Right cardiac atrium (tissue), 5 donors: ENCODE measurements around the gene RPL15. TPM values are rescaled to one million over a fixed set of nuclear protein-coding genes. Genes with fewer than 3 reads are reported as not detected.
"Not testable (repeated sequence)": the region's sequence is repeated elsewhere in the genome, so short reads cannot be mapped to it uniquely, and the experiment has no call there.

ENCODE experiments used
- ATAC-seq, 2 donors: fragments of 200-7000 bp; cut with Tn5 transposase; one replicate each; pipeline versions ENCODE4 v1.8.0 to v1.9.1; 2020; ENCODE audit warnings: moderate library complexity in 2 of 2, mild to moderate bottlenecking in 1 of 2
- DNase-seq, 3 donors: peaks; one replicate each; pipeline ENCODE4 v3.0.0-alpha.2; 2020
- H3K27ac ChIP-seq: one replicate; pipeline ENCODE4 v1.5.1; 2013; ENCODE audit warnings: mild to moderate bottlenecking, low read length, control low read depth, moderate library complexity
- H3K27me3 ChIP-seq: one replicate; pipeline ENCODE4 v1.6.1; 2013; ENCODE audit not compliant: control insufficient read depth, insufficient read depth
- H3K4me1 ChIP-seq: one replicate; pipeline ENCODE4 v1.6.1; 2013; ENCODE audit warnings: low read length; ENCODE audit not compliant: control insufficient read depth, insufficient read depth
- H3K4me3 ChIP-seq: one replicate; pipeline ENCODE4 v1.5.1; 2013; ENCODE audit warnings: low read length, control low read depth
- H3K9me3 ChIP-seq: one replicate; pipeline ENCODE4 v1.6.1; 2013; ENCODE audit warnings: low read length; ENCODE audit not compliant: control insufficient read depth
- WGBS: extraction: QIAGEN DNeasy Blood & Tissue Kit; methylation state at CpG from one replicate; pipeline ENCODE4 v1.1.7; 2013; 5-methylcytosine and 5-hydroxymethylcytosine counted together
- intact Hi-C, 4 donors: fragments of 100-400 bp; cut with DNase I; formaldehyde crosslinking; loops; one replicate each; pipeline versions ENCODE4 v1.11.0 to v1.14.0; 2022 to 2023
- polyA plus RNA-seq: library from polyadenylated mRNA; stranded (reverse); fragments of 200-250 nt; gene quantifications from one replicate; pipeline ENCODE4 v1.2.3, GENCODE V29; 2013
- total RNA-seq, 4 donors: library from RNA; stranded (reverse); fragmentation: NEBNext Ultra II Directional; extraction: Animal tissue kit (Norgen Biotek cat#: 25700); gene quantifications; one replicate each; pipeline ENCODE4 v1.2.1, GENCODE V29; 2021
- donor health status: healthy with polysubstance abuse.
- donor health status: DM: no; HTN: yes; CAD: no.
- donor health status: DM: no; HTN: no; CAD: no.
- donor health status: DM: no; HTN: yes; CAD: no; lungs with severe emphysema.
- donor health status: DM: yes; HTN: yes; CAD: no.

Gene RPL15
- total and polyA plus RNA-seq, 5 donors: 1,027 to 1,547 (median 1,143) TPM

DNA sequence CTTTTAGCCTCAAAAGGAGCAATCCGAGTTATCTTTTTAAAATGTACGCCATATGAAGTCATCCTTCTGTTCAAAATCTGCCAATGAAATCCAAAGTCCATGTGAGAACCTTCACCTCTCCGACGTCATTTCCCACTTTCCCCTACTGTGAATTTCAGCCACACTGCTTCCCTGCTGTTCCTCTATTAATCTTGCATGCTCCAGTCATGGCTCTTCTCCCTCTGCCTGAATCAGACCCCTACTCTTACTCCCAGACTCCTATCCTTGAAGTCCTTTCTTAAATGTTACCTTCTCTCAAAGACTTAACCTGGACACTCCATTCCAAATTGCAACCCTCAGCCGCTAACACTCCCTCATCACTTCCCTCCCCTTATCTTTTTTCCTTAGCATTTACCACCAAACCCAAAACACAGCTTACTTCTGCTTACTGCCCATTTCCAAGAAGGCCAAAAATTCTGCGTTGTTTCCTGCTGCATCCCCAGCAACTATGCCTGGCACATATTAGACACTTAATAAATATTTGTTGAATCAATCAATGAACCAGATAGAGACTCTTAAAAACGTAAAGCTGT is 1.3 kb upstream of the RPL15 start:
- H3K27ac ChIP-seq: no peak overlapping the region
- intact Hi-C loops: no loop called here
- ATAC-seq: no peak

DNA sequence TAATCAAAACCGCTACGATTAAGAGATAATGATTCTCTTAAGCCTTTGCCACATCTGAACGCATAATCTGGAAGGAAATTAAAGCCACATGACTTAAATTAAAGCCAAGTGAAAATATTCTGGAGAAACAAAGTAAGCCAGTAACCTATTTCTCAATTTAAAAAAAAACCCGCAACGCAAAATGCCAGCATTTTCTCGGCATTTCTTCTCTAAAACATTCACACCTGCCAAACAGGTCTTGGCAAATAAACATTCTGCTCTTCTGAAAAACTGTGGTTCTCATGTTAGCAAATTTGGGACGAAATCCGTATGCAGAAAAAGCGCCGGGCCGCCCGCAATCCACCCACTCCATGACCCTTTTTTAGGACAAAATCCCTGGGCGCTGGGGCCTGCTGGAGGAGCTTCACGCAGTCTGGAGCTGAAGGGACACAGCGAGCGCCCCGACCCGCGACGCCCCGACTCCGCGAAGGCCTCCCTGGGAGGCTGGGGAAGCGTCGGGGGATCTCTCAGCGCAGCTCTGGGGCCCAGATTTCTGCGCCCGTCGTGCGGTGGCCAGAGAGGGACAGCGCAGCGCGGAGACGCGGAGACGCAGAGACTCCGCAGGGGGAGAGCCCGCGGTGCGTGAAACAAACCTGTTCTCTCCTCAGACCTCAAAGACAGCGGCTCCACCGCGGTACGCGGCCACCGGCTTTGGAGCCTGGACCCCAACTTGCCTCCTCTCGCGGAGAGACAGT is 613 bp upstream of the RPL15 start:
- intact Hi-C loops: no loop called here
- peak overlapping the region; percentile 72 for H3K4me3 ChIP-seq
- peak overlapping the region; percentile 82 for H3K27ac ChIP-seq
- no peaks in the 10 kb centered on the region for H3K4me1 ChIP-seq
- H3K27me3 ChIP-seq: no peaks in the 10 kb centered on the region
- H3K9me3 ChIP-seq: no peaks in the 10 kb centered on the region
- ATAC-seq (peak; percentile 67 to 70), DNase-seq (no peak)
- 1% methylated on average over 48 of the region's 48 CpGs for WGBS

More for the DNA sequence above, 1.3 kb upstream of the RPL15 start:
- no peaks in the 10 kb centered on the region for H3K27me3 ChIP-seq
- DNase-seq: no peak
- 52% methylated on average over 7 of the region's 7 CpGs for WGBS
- H3K4me1 ChIP-seq: no peaks in the 10 kb centered on the region
- peak overlapping the region; percentile 72 for H3K4me3 ChIP-seq
- no peaks in the 10 kb centered on the region for H3K9me3 ChIP-seq

DNA sequence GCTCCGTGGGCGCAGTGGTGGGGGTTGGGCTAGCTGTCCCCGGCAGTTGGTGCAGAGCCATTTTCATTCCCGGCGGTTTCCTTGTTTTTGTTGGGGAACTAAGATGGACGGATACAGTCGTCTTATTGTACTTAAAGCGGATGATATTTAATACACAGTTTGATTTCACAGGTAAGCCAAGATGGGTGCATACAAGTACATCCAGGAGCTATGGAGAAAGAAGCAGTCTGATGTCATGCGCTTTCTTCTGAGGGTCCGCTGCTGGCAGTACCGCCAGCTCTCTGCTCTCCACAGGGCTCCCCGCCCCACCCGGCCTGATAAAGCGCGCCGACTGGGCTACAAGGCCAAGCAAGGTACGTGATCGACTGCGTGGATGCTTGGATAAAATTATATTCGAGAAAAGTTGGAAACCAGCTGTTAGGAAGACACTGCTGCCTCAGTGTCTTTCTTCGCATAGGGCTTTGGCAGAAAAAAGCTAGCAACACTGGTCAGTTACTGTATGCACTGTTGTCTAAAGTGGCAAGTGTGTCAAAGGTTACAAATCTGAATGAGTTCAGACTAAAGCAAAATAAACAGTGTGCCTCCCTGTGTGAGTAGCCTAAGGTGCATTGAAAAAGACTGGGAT is 859 bp downstream of the RPL15 start:
- WGBS: under 1% methylated on average over 20 of the region's 21 CpGs
- Histone ChIP-seq H3K4me3 (peak overlapping the region; percentile 72), H3K27ac (peak overlapping the region; percentile 88)
- intact Hi-C loops, H3K9me3 ChIP-seq, H3K27me3 ChIP-seq, DNase-seq, ATAC-seq, H3K4me1 ChIP-seq: not testable (repeated sequence)

DNA sequence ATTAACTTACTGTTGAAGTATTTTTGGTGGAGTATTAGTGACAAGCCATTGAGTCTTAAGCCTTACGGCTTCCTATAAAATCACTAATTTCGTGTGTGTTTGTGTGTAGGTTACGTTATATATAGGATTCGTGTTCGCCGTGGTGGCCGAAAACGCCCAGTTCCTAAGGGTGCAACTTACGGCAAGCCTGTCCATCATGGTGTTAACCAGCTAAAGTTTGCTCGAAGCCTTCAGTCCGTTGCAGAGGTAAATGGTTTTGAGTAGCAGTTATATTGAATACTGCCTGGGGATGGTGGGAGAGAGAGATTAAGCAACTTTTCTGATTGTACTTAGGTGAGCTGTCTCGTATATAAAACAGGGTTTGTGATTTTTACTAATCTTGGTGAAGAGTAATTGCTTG is 1.4 kb downstream of the RPL15 start:
- ATAC-seq, H3K9me3 ChIP-seq, H3K27me3 ChIP-seq, DNase-seq, intact Hi-C loops, H3K4me1 ChIP-seq, H3K27ac ChIP-seq: not testable (repeated sequence)
- H3K4me3 ChIP-seq: peak overlapping the region; percentile 72
- 31% methylated on average over 12 of the region's 12 CpGs for WGBS

DNA sequence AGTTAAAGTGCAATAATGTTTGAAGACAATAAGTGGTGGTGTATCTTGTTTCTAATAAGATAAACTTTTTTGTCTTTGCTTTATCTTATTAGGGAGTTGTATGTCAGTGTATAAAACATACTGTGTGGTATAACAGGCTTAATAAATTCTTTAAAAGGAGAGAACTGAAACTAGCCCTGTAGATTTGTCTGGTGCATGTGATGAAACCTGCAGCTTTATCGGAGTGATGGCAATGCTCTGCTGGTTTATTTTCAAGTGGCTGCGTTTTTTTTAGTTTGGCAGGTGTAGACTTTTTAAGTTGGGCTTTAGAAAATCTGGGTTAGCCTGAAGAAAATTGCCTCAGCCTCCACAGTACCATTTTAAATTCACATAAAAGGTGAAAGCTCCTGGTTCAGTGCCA is 2.7 kb downstream of the RPL15 start:
- no peaks in the 10 kb centered on the region for H3K27me3 ChIP-seq
- H3K4me3 ChIP-seq: no peak overlapping the region
- intact Hi-C loops: no loop called here
- DNase-seq (no peak), ATAC-seq (no peak)
- H3K4me1 ChIP-seq: no peaks in the 10 kb centered on the region
- no peak overlapping the region for H3K27ac ChIP-seq
- WGBS: 56% methylated on average over 2 of the region's 2 CpGs
- no peaks in the 10 kb centered on the region for H3K9me3 ChIP-seq

DNA sequence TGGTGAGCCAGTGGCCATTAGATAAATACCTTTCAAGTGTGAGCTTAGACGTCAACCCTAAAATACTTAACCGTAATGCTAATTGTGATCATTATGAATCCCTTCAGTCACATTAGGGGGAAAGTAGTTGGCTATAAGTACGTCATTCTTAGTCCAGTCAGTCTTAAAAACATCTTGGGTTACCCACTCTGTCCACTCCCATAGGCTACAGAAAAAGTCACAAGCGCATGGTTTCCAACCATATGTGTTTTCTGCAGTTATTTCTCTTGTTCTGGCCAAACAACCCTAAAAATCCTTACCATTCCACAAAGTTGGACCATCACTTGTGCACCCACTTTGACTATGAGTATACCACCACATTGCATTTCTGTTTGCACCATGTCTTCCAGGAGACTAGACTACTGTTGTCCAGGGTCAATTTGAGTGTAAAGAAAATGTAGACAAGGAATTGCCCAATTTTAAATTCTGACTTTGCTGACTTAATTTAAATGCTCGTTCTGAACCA is 3.3 kb downstream of the RPL15 start:
- no peaks in the 10 kb centered on the region for H3K4me1 ChIP-seq
- no peak overlapping the region for H3K27ac ChIP-seq
- WGBS: 81% methylated on average over 5 of the region's 5 CpGs
- H3K9me3 ChIP-seq: no peaks in the 10 kb centered on the region
- ATAC-seq (no peak), DNase-seq (no peak)
- intact Hi-C loops: no loop called here
- H3K27me3 ChIP-seq: no peaks in the 10 kb centered on the region
- H3K4me3 ChIP-seq: no peak overlapping the region

DNA sequence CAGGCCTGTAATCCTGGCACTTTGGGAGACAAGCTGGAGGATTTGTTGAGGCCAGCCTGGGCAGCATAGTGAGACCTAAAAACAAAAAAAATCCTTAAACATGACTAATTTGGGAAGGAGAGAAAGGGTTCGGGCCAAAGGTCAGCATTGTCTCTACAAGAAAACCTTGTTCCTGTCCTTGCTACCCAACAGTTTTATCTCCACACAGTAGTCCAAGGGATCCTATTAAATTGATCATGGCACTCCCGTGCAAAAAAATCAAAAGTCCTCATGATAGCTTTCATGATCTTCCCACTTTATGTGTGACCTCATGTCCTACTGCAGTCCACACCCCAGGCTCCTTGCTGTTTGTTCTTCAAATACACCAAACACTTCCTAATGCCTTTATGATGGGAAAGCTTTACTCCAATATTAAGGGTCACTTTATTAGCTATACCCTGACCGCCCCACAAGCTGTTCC is 4.2 kb downstream of the RPL15 start:
- Histone ChIP-seq H3K4me1 (no peaks in the 10 kb centered on the region), H3K27ac (no peak overlapping the region), H3K27me3 (no peaks in the 10 kb centered on the region), H3K4me3 (no peak overlapping the region), H3K9me3 (no peaks in the 10 kb centered on the region)
- ATAC-seq: no peak
- DNase-seq: no peak
- 88% methylated on average over 3 of the region's 3 CpGs for WGBS
- intact Hi-C loops: no loop called here

DNA sequence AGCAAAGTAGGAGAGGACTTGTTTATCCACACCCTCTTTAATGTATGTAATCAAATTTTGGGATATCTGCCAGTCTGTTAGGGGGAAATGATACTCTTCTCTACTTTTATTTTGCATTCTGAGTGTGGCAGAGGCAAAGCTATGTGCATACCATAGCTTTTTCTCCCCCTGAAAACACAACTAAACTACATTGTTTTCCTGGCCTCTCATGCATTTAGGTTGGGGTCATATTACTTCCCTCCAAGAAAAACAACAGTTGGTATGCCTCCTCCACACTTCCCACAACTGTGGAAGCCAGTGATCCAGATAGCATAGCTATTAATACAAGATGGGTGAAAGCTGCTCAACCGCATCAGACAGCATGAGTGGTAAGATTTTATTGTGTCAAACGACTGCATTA is 6.9 kb downstream of the RPL15 start:
- H3K27ac ChIP-seq: no peak overlapping the region
- 57% methylated on average over 2 of the region's 2 CpGs for WGBS
- intact Hi-C loops: no loop called here
- ATAC-seq: no peak
- H3K4me1 ChIP-seq: no peaks in the 10 kb centered on the region
- H3K9me3 ChIP-seq: no peaks in the 10 kb centered on the region
- H3K4me3 ChIP-seq: no peak overlapping the region
- DNase-seq: no peak
- no peaks in the 10 kb centered on the region for H3K27me3 ChIP-seq

DNA sequence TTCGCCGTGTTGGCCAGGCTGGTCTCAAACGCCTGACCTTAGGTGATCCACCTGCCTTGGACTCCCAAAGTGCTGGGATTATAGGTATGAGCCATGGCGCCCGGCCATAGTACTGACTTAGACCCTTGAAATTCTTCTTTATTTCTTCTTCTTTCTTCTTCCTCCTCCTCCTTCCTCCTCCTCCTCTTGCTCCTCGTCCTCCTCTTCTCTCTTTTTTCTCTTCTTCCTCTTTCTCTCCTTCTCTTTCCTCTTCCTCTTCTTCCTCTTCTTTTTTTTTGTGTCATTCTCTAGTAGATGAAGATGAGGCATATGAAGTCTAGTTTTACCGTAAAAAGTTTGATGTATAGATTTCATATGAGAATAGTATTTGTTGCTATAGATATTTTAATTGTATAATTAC is 9.3 kb downstream of the RPL15 start:
- DNase-seq (no peak), ATAC-seq (no peak)
- intact Hi-C loops: no loop called here
- H3K9me3 ChIP-seq: no peaks in the 10 kb centered on the region
- no peaks in the 10 kb centered on the region for H3K4me1 ChIP-seq
- 94% methylated on average over 7 of the region's 7 CpGs for WGBS
- H3K4me3 ChIP-seq: no peak overlapping the region
- no peaks in the 10 kb centered on the region for H3K27me3 ChIP-seq
- no peak overlapping the region for H3K27ac ChIP-seq

DNA sequence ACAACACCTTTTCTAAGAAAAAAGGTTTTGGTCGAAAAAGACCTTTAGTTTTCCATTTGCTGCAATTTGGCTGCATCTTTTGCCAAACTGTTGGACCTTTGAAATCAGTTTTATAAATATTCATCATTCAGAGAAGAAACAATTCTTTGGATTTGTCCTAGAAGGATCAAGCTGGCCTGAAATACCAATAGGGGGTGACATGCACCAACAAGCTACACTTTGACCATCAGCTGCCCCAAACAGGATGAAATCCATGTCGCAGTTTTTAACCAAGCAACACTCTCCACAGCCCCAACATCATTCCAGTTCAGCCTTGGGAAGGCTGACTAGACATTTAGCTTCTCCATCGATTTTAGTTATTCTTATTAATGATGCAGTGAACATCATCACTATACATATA is 9.8 kb downstream of the RPL15 start:
- no peak for ATAC-seq
- H3K27me3 ChIP-seq: no peaks in the 10 kb centered on the region
- WGBS: 86% methylated on average over 3 of the region's 3 CpGs
- H3K27ac ChIP-seq: no peak overlapping the region
- intact Hi-C loops: no loop called here
- H3K9me3 ChIP-seq: no peaks in the 10 kb centered on the region
- no peak for DNase-seq
- H3K4me1 ChIP-seq: no peaks in the 10 kb centered on the region
- no peak overlapping the region for H3K4me3 ChIP-seq

DNA sequence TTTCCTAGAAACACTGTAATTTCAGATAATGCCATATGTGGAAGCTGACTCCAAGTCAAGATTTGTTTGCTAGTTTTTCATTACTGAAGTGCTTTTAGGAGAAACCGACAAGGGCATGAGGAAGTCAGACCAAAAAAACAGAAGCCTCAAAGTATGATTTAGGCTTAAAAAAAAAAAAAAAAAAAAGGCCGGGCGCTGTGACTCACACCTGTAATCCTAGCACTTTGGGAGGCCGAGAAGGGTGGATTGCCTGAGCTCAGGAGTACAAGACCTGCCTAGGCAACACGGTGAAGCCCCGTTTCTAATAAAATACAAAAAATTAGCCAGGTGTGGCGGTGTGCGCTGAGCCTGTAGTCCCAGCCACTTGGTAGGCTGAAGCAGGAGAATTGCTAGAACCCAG is 11.6 kb downstream of the RPL15 start:
- H3K4me1 ChIP-seq: no peaks in the 10 kb centered on the region
- H3K27ac ChIP-seq: no peak overlapping the region
- DNase-seq: no peak
- intact Hi-C loops: no loop called here
- no peak for ATAC-seq
- no peaks in the 10 kb centered on the region for H3K27me3 ChIP-seq
- no peak overlapping the region for H3K4me3 ChIP-seq
- WGBS: 83% methylated on average over 8 of the region's 8 CpGs
- H3K9me3 ChIP-seq: no peaks in the 10 kb centered on the region
